ENCODE data around the gene KRT10. TPM values are rescaled to one million over a fixed set of nuclear protein-coding genes. Genes with fewer than 3 reads are reported as not detected.

Gene KRT10
- total RNA-seq, 1 donor: 4.3 TPM

- H3K27me3 ChIP-seq (ENCODE audit: insufficient read depth, low read length): peaks cover 66% of the 10 kb centered on the region
- H3K9me3 ChIP-seq (ENCODE audit: low read depth, low read length): no peaks in the 10 kb centered on the region
- H3K4me3 ChIP-seq (ENCODE audit: low read length): no peak overlapping the region
- H3K4me1 ChIP-seq (ENCODE audit: insufficient read depth, low read length): no peaks in the 10 kb centered on the region
Observed at GRCh38 chr17:40800381-40800780, 22.0 kb downstream of the KRT10 start.

GRCh38 chr17:40799859-40800258 is 22.6 kb downstream of the KRT10 start, which contains the start of gene KRT28:
Gene KRT28 (minus strand): TSS chr17:40799959. CDS start chr17:40799893, 66 bp downstream.
- Histone ChIP-seq H3K9me3 (ENCODE audit: low read depth, low read length) (no peaks in the 10 kb centered on the region), H3K4me1 (ENCODE audit: insufficient read depth, low read length) (no peaks in the 10 kb centered on the region), H3K4me3 (ENCODE audit: low read length) (no peak within 1 kb of the TSS), H3K27me3 (ENCODE audit: insufficient read depth, low read length) (peaks cover 63% of the 10 kb centered on the region)

DNA sequence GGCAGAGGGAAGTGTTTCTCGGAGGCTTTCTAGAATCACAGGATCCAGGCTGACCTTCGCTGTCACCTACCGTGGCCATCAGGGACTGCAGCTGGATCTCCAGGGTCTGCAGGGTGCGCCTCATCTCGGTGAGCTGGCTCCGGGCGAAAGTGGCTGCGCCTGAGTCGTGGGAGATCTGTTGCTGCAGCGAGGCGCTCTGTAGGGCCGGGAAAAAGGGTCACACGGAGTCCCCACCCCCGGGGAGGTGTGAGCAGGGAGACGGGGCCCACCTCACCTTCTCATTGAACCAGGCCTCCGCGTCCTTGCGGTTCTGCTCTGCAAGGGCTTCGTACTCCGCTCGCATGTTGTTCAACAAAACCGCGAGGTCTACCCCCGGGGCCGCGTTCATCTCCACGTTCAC is 25.6 kb downstream of the KRT10 start:
- Histone ChIP-seq H3K27me3 (ENCODE audit: insufficient read depth, low read length) (peaks cover 44% of the 10 kb centered on the region), H3K4me1 (ENCODE audit: insufficient read depth, low read length) (no peaks in the 10 kb centered on the region), H3K4me3 (ENCODE audit: low read length) (no peak overlapping the region), H3K9me3 (ENCODE audit: low read depth, low read length) (no peaks in the 10 kb centered on the region)

GRCh38 chr17:40795019-40795667 is 27.3 kb downstream of the KRT10 start:
- Histone ChIP-seq H3K27me3 (ENCODE audit: insufficient read depth, low read length) (peaks cover 30% of the 10 kb centered on the region), H3K4me3 (ENCODE audit: low read length) (no peak overlapping the region), H3K4me1 (ENCODE audit: insufficient read depth, low read length) (no peaks in the 10 kb centered on the region), H3K9me3 (ENCODE audit: low read depth, low read length) (no peaks in the 10 kb centered on the region)

DNA sequence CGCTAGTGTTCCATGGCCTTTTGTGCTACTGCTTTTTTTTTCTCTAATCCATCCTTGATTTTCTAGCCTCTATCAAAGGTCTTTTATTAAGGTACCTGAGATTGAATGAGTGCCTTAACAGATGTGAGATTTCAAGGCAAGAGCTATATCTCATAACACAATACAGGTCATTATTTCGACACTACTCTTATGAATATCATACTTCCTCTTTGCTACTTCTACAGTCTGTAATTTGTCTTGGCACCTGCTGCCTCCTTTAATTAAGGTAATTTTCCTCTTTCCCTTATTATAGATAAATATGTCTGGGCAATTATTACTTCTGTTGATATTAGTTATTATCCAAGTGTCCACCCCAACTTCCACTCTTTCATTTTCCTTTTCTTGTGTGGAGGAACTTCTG is 27.9 kb downstream of the KRT10 start:
- H3K27me3 ChIP-seq (ENCODE audit: insufficient read depth, low read length): peaks cover 24% of the 10 kb centered on the region
- no peaks in the 10 kb centered on the region for H3K9me3 ChIP-seq (ENCODE audit: low read depth, low read length)
- H3K4me3 ChIP-seq (ENCODE audit: low read length): no peak overlapping the region
- H3K4me1 ChIP-seq (ENCODE audit: insufficient read depth, low read length): no peaks in the 10 kb centered on the region

- Histone ChIP-seq H3K9me3 (ENCODE audit: low read depth, low read length) (no peaks in the 10 kb centered on the region), H3K27me3 (ENCODE audit: insufficient read depth, low read length) (peaks cover 21% of the 10 kb centered on the region), H3K4me1 (ENCODE audit: insufficient read depth, low read length) (no peaks in the 10 kb centered on the region), H3K4me3 (ENCODE audit: low read length) (no peak overlapping the region)
Observed at GRCh38 chr17:40793832-40794231, 28.6 kb downstream of the KRT10 start.

DNA sequence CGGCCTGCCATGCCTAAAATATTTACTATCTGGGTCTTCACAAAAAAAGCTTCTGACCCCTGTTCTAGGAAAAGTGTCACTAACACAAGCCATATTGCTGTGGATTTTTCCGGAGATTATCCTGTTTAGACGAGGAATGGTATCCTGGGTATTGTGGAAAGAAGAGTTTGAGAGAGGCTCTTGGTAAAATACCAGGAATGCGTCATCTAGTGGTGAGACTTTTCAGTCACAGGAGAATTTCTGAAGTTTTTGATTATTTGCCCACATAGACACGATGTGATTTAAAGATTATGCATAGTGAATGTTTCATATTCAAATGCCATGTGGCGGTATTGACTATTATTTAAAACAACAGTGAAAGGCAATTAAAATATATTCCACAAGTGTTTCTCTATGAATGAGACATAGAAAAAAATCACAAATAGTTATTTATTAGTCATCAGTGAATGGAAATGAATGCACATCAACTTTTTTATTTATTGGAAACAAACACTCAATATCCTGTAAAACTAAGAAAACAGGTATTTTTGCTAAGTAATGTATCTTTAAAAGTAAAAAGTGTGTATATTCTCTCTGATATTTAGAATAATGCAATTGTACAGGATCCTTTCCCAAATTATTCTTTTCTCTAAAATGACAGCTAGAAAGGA is 30.5 kb downstream of the KRT10 start:
- Histone ChIP-seq H3K4me1 (ENCODE audit: insufficient read depth, low read length) (no peaks in the 10 kb centered on the region), H3K4me3 (ENCODE audit: low read length) (no peak overlapping the region), H3K9me3 (ENCODE audit: low read depth, low read length) (no peaks in the 10 kb centered on the region), H3K27me3 (ENCODE audit: insufficient read depth, low read length) (peaks cover 12% of the 10 kb centered on the region)

DNA sequence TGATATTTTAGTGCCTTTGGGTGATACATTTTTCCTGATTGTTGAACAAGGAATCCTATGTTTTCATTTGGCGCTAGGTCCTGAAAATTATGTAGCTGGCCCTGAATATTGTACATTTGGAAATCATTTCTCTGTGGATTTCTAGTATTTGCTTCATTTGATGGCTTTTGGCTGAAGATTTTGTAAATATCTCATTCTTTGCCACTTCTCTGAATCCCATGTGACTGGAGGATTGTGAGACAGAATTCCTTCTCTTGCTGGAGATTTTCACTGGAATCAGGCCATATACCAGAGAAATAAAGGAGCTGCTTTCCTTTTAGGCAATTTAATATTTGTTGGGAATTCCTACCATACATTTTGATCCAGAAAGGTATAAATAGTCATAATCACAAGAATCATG is 31.3 kb downstream of the KRT10 start:
- Histone ChIP-seq H3K9me3 (ENCODE audit: low read depth, low read length) (no peaks in the 10 kb centered on the region), H3K4me3 (ENCODE audit: low read length) (no peak overlapping the region), H3K4me1 (ENCODE audit: insufficient read depth, low read length) (no peaks in the 10 kb centered on the region), H3K27me3 (ENCODE audit: insufficient read depth, low read length) (peaks cover 9% of the 10 kb centered on the region)

DNA sequence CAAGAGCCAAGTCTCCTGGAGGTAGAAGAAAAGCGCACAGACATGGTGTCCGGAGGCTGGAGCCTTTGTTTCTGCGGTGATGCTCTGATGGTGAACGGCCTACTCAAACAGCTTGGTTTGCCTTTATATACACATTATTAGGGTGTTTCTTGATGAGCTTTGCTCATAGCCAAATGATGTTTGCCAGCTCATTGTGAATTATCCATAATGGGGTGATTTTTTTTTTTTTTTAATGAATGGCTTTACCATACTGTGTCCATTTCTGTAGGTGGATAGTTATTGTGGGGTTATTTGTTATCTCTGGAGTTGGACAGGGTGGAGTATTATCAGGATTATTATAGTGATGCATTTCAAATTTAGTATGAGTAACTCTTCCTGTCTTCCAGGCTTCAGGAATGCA is 40.0 kb downstream of the KRT10 start, which contains the start of gene KRT27:
TSS of gene KRT27 (minus strand) at position 101 of the 400 bp plus-strand sequence. CDS start at position 44, 57 bp downstream.
- Histone ChIP-seq H3K27me3 (ENCODE audit: insufficient read depth, low read length) (peaks cover 31% of the 10 kb centered on the region), H3K4me1 (ENCODE audit: insufficient read depth, low read length) (no peaks in the 10 kb centered on the region), H3K9me3 (ENCODE audit: low read depth, low read length) (no peaks in the 10 kb centered on the region), H3K4me3 (ENCODE audit: low read length) (no peak within 1 kb of the TSS)

- peaks cover 41% of the 10 kb centered on the region for H3K27me3 ChIP-seq (ENCODE audit: insufficient read depth, low read length)
- H3K9me3 ChIP-seq (ENCODE audit: low read depth, low read length): no peaks in the 10 kb centered on the region
- no peak overlapping the region for H3K4me3 ChIP-seq (ENCODE audit: low read length)
- H3K4me1 ChIP-seq (ENCODE audit: insufficient read depth, low read length): no peaks in the 10 kb centered on the region
Observed at GRCh38 chr17:40779181-40779909, 43.1 kb downstream of the KRT10 start.

GRCh38 chr17:40778461-40778860 is 44.0 kb downstream of the KRT10 start:
- Histone ChIP-seq H3K27me3 (ENCODE audit: insufficient read depth, low read length) (peaks cover 46% of the 10 kb centered on the region), H3K4me1 (ENCODE audit: insufficient read depth, low read length) (no peaks in the 10 kb centered on the region), H3K4me3 (ENCODE audit: low read length) (no peak overlapping the region), H3K9me3 (ENCODE audit: low read depth, low read length) (no peaks in the 10 kb centered on the region)

- Histone ChIP-seq H3K4me1 (ENCODE audit: insufficient read depth, low read length) (no peaks in the 10 kb centered on the region), H3K9me3 (ENCODE audit: low read depth, low read length) (no peaks in the 10 kb centered on the region), H3K4me3 (ENCODE audit: low read length) (no peak overlapping the region), H3K27me3 (ENCODE audit: insufficient read depth, low read length) (peaks cover 46% of the 10 kb centered on the region)
Observed at GRCh38 chr17:40777971-40778370, 44.4 kb downstream of the KRT10 start.

- no peak overlapping the region for H3K4me3 ChIP-seq (ENCODE audit: low read length)
- H3K4me1 ChIP-seq (ENCODE audit: insufficient read depth, low read length): no peaks in the 10 kb centered on the region
- H3K27me3 ChIP-seq (ENCODE audit: insufficient read depth, low read length): peaks cover 48% of the 10 kb centered on the region
- no peaks in the 10 kb centered on the region for H3K9me3 ChIP-seq (ENCODE audit: low read depth, low read length)
Observed at GRCh38 chr17:40777459-40777858, 45.0 kb downstream of the KRT10 start.

- no peaks in the 10 kb centered on the region for H3K9me3 ChIP-seq (ENCODE audit: low read depth, low read length)
- no peaks in the 10 kb centered on the region for H3K4me1 ChIP-seq (ENCODE audit: insufficient read depth, low read length)
- peaks cover 54% of the 10 kb centered on the region for H3K27me3 ChIP-seq (ENCODE audit: insufficient read depth, low read length)
- no peak overlapping the region for H3K4me3 ChIP-seq (ENCODE audit: low read length)
Observed at GRCh38 chr17:40775945-40776344, 46.5 kb downstream of the KRT10 start.

GRCh38 chr17:40772101-40772500 is 50.3 kb downstream of the KRT10 start, which contains the start of gene KRT26:
Gene KRT26 (minus strand): TSS chr17:40772201. CDS start chr17:40772113, 88 bp downstream.
- Histone ChIP-seq H3K4me3 (ENCODE audit: low read length) (no peak within 1 kb of the TSS), H3K4me1 (ENCODE audit: insufficient read depth, low read length) (no peaks in the 10 kb centered on the region), H3K27me3 (ENCODE audit: insufficient read depth, low read length) (peaks cover 31% of the 10 kb centered on the region), H3K9me3 (ENCODE audit: low read depth, low read length) (no peaks in the 10 kb centered on the region)

All from mononuclear cell (primary cell).